ENCODE measurements around the gene ANKRD10.

GRCh38 chr13:110872768-110873638, 41.9 kb downstream of the ANKRD10 start:
- TF ChIP-seq GATA2 (IDR thresholded peaks at IDR 0.05; ENCODE audit: low read depth, low read length) (no peak), GATA3 (IDR thresholded peaks at IDR 0.05; ENCODE audit: low read depth, low read length) (no peak)

Measured in SH-SY5Y (cell line).